ENCODE measurements around the gene SLCO4A1.
"Not testable (repeated sequence)": the region's sequence is repeated elsewhere in the genome, so short reads cannot be mapped to it uniquely, and the experiment has no call there.

Gene SLCO4A1

GRCh38 chr20:62666736-62667529, 24.6 kb downstream of the SLCO4A1 start:
- no peak for DNase-seq

GRCh38 chr20:62667530-62668440, 25.5 kb downstream of the SLCO4A1 start:
- DNase-seq, result no peak

- no peak for DNase-seq
Measured at GRCh38 chr20:62668441-62669027, 26.2 kb downstream of the SLCO4A1 start.

- DNase-seq, result no peak
Measured at GRCh38 chr20:62669249-62669648, 26.9 kb downstream of the SLCO4A1 start.

GRCh38 chr20:62670156-62670555, 27.9 kb downstream of the SLCO4A1 start:
- no peak for DNase-seq

GRCh38 chr20:62670998-62671397, 28.7 kb downstream of the SLCO4A1 start:
- DNase-seq, result no peak

GRCh38 chr20:62671765-62672164, 29.5 kb downstream of the SLCO4A1 start:
- DNase-seq, result no peak

GRCh38 chr20:62674370-62674769, 32.1 kb downstream of the SLCO4A1 start:
- DNase-seq, result no peak

- no peak for DNase-seq
Measured at GRCh38 chr20:62675156-62675876, 33.0 kb downstream of the SLCO4A1 start.

- DNase-seq, result no peak
Measured at GRCh38 chr20:62675877-62676260, 33.6 kb downstream of the SLCO4A1 start.

- DNase-seq, result no peak
Measured at GRCh38 chr20:62676976-62677375, 34.7 kb downstream of the SLCO4A1 start.

GRCh38 chr20:62677678-62678077, 35.4 kb downstream of the SLCO4A1 start:
- no peak for DNase-seq

GRCh38 chr20:62678553-62678952, 36.2 kb downstream of the SLCO4A1 start:
- DNase-seq, result no peak

- DNase-seq, result no peak
Measured at GRCh38 chr20:62679978-62680589, 37.8 kb downstream of the SLCO4A1 start.

- DNase-seq, result no peak
Measured at GRCh38 chr20:62682912-62683517, 40.7 kb downstream of the SLCO4A1 start.

GRCh38 chr20:62683660-62684322, 41.5 kb downstream of the SLCO4A1 start:
- DNase-seq, result not testable (repeated sequence)

GRCh38 chr20:62684981-62685380, 42.7 kb downstream of the SLCO4A1 start:
- DNase-seq, result no peak

GRCh38 chr20:62685781-62686555, 43.7 kb downstream of the SLCO4A1 start:
- DNase-seq, result no peak

- no peak for DNase-seq
Measured at GRCh38 chr20:62686869-62687830, 44.8 kb downstream of the SLCO4A1 start.
